Stimulated activated CD8-positive, alpha-beta memory T cell treated with anti-CD3 and anti-CD28 coated beads, Interleukin-15, amount 100 ng/mL, for 24 hours (primary cell): Measurements from ENCODE around the gene LRRFIP1.
A peak's percentile ranks its signal among the peaks of the same experiment; 100 is the strongest.
"Not testable (repeated sequence)": the region's sequence is repeated elsewhere in the genome, so short reads cannot be mapped to it uniquely, and the experiment has no call there.

Source experiments
- DNase-seq: peaks from one replicate; pipeline ENCODE4 v3.0.0-alpha.2; 2020; ENCODE audit warnings: low read depth

LRRFIP1 gene

GRCh38 chr2:237661799-237662328 lies 34.5 kb downstream of the LRRFIP1 start:
- no peak for DNase-seq

DNA sequence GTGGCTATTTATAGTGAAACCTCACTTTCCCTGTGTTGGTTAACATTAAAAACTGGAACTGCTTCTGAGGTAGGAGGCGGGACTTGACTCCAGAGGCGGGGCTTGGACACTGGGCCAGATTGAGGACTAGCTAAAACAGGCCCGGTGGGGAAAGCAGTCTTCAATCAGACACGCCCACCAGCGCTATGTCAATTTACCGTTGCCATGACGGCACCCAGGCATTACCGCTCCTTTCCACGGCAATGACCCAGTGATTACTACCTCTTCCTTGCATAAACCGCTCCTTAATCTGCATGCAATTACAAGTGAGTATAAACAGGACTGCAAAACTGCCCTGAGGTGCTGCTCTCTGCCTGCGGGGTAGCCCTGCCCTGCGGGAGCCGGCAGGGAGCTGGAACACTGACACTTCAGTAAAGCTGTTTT lies 35.3 kb downstream of the LRRFIP1 start:
- DNase-seq = no peak

GRCh38 chr2:237663517-237664110 lies 36.2 kb downstream of the LRRFIP1 start:
- no peak for DNase-seq

- DNase-seq = no peak
Measured at GRCh38 chr2:237664151-237664550, 36.8 kb downstream of the LRRFIP1 start.

GRCh38 chr2:237665713-237666143 lies 38.3 kb downstream of the LRRFIP1 start:
- DNase-seq = no peak

DNA sequence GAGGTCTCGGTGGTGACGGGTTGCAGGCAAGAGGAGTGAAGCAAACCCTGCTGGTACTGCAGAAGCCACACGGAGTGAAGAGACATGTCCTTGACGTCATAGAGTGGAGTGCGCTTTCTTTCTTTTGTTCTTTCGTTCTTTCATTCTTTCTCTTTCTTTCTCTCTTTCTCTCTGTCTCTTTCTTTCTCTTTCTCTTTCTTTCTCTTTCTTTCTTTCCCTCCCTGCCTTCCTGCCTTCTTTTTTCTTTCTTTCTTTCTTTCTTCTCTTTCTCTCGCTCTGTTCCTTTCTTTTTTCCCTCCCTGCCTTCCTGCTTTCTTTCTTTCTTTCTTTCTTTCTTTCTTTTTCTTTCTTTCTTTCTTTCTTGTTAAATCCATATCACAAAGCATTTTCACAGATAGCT lies 39.2 kb downstream of the LRRFIP1 start:
- no peak for DNase-seq

DNA sequence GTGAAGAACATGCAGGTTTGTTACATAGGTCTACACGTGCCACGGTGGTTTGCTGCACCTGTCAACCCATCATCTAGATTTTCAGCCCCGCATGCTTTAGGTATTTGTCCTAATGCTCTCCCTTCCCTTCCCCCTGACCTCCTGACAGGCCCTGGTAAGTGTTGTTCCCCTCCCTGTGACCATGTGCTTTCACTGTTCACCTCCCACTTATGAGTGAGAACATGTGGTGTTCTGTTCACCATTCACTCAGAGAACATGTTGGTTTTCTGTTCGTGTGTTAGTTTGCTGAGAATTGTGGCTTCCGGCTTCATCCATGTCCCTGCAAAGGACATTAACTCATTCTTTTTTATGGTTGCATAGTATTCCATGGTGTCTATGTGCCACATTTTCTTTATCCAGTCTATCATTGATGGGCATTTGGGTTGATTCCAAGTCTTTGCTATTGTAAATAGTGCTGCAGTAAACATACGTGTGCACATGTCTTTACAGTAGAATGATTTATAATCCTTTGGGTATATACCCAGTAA lies 39.7 kb downstream of the LRRFIP1 start:
- not testable (repeated sequence) for DNase-seq

GRCh38 chr2:237667893-237668292 lies 40.5 kb downstream of the LRRFIP1 start:
- no peak for DNase-seq

DNA sequence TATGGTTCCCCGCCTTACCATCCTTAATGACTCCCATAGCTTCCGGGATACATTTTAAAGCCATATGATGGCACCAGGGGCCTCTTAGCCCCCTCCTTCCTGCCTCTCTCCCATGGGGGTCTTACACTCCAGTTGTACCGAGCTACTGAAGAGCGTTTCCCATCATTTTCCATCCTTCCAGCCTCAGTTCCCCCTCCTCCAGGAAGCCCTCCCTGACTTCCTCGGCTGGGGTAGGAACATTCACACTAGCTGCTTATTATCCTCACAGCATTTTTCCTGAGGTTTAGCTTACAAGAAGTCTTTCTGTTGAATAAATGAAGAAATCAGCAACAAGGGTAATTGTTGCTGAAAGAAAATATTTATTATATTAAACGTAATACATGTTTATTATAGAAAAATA lies 41.1 kb downstream of the LRRFIP1 start:
- no peak for DNase-seq

GRCh38 chr2:237669283-237669627 lies 41.9 kb downstream of the LRRFIP1 start:
- DNase-seq = no peak

GRCh38 chr2:237669628-237670392 lies 42.4 kb downstream of the LRRFIP1 start:
- DNase-seq = no peak

DNA sequence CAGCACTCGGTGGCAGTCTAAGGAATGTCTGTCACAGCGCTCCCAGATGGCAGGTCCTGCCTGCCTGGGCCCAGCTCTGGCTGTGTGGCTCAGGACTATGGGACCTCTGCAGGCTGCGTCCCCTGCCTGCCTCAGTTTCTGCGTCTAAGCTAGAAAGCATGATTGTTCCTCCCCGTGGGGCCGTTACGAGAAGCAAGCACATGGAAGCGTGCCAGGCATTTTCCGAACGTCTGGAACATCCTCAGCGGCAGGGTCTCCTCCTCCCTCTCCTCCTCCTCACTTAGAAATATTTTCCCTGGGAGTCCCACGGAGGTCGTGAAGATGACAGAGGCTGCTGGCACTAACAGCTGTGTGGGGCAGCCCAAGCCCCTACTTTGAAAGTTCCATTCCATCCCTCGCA lies 43.3 kb downstream of the LRRFIP1 start:
- no peak for DNase-seq

DNA sequence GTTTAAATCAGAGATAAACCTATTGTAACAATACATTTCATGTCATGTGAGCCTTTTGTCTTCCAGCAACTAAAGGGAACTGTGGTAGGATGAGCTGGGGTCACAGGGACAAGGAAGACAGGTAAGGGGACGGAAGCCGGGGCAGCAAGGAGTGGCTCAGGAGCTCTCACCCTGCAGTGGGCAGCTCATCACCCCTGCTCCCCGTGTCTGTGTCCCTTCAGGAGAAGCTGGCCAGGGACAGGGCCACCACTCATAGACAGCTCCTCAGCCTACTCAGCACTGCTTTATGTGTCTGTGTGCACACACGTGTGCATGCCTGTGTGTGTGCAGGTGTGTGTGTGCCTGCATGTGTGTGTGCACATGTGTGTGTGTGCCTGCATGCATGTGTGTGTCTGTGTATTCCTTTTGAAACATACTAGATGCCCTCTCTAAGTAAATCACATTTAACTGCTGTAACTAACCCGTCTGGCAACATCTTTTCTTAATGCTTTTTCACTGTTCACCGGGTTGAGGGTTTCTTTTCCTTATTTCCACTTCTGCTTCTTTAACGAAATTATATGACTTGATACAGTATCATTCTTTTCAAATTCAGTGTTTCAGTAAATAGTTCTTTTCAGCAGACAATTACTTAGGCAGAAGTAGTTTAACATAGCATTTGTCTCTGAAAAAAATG lies 44.2 kb downstream of the LRRFIP1 start:
- no peak for DNase-seq

- DNase-seq = no peak
Measured at GRCh38 chr2:237672731-237673129, 45.3 kb downstream of the LRRFIP1 start.

GRCh38 chr2:237673130-237674001 lies 46.0 kb downstream of the LRRFIP1 start:
- DNase-seq = peak; percentile 50

GRCh38 chr2:237674731-237675276 lies 47.4 kb downstream of the LRRFIP1 start:
- DNase-seq = peak; percentile 28

DNA sequence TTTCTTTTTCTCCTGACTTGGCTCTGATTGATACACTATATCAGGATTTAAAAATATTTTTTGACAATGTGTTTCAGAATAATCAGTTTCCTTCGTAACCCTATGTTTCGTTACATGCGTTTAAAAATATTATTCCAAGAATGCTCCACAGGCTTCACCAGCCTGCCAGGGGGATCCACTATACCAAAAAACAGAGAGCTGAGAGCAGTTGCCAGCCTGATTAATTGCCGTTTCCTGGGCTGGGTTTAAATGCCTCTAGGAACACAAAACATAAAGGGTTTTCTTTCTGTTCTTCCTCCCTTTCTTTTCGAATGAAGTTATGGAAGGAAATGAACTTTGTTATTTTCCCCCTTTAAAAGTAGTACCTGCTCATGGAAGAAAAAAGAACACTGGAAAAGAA lies 47.9 kb downstream of the LRRFIP1 start:
- no peak for DNase-seq

GRCh38 chr2:237680702-237681478 lies 53.5 kb downstream of the LRRFIP1 start:
- no peak for DNase-seq

- no peak for DNase-seq
Measured at GRCh38 chr2:237682151-237682550, 54.8 kb downstream of the LRRFIP1 start.

DNA sequence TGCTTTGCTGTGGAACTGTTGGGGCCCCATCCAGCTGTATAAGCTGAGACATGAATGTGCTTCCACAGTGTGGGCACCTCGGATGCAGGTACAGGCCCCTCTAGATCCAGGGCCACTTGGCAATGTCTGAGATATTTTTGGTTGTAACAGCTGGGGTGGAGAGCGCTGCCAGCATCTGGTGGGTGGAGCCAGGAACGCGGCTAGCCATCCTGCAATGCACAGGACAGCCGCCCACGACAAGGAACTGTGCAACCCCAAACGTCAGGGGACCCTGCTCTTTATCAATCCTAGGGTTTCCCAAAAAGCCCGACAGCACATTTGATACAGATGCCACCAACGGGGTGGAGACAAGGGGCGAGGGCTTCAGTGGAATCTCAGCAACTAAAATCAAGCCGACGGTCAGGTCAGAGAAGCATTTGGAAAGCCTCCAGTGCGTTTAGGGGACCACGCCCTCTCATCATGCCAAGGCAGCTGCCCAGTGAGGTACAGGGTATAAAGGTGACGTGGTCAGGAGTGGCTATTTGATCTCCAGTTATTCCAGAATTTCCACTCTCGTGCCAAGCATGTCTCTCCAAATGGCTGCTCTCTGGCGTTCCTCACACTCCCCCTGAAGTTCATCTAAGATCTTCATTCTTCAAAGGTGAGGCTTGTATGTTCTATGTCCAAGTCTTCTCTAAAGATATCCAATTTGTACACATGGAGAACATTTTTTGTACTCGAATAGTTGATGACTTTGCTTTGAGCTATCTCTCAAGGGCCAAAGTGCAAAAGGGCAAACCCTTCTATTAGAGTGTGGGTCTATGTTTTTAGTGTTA lies 55.7 kb downstream of the LRRFIP1 start:
- no peak for DNase-seq
